Stimulated activated CD8-positive, alpha-beta memory T cell treated with anti-CD3 and anti-CD28 coated beads, Interleukin-12 subunit alpha, Interleukin-12 subunit beta, amount 100 ng/mL, for 1 hour (primary cell): Measurements from ENCODE around the gene A2ML1.
"Not testable (repeated sequence)": the region's sequence is repeated elsewhere in the genome, so short reads cannot be mapped to it uniquely, and the experiment has no call there.

Experiments
- DNase-seq: peaks from one replicate; pipeline ENCODE4 v3.0.0-alpha.2; 2020; ENCODE audit warnings: low read depth

The A2ML1 gene

GRCh38 chr12:8817856-8818255, 4.6 kb upstream of the A2ML1 start:
- DNase-seq, result no peak

- DNase-seq, result no peak
Observed at GRCh38 chr12:8818526-8818925, 3.9 kb upstream of the A2ML1 start.

GRCh38 chr12:8819666-8819980, 2.8 kb upstream of the A2ML1 start:
- DNase-seq, result no peak

GRCh38 chr12:8820676-8821407, 1.6 kb upstream of the A2ML1 start:
- not testable (repeated sequence) for DNase-seq

- DNase-seq, result no peak
Observed at GRCh38 chr12:8821591-8821990, 830 bp upstream of the A2ML1 start.

- no peak for DNase-seq
Observed at GRCh38 chr12:8823565-8824300, 1.3 kb downstream of the A2ML1 start.

GRCh38 chr12:8827551-8828256, 5.3 kb downstream of the A2ML1 start:
- no peak for DNase-seq

- no peak for DNase-seq
Observed at GRCh38 chr12:8828257-8829124, 6.1 kb downstream of the A2ML1 start.

GRCh38 chr12:8829125-8829518, 6.7 kb downstream of the A2ML1 start:
- no peak for DNase-seq

GRCh38 chr12:8829621-8830020, 7.2 kb downstream of the A2ML1 start:
- DNase-seq, result no peak

- no peak for DNase-seq
Observed at GRCh38 chr12:8831116-8831515, 8.7 kb downstream of the A2ML1 start.

GRCh38 chr12:8832500-8832899, 10.1 kb downstream of the A2ML1 start:
- no peak for DNase-seq

- no peak for DNase-seq
Observed at GRCh38 chr12:8834230-8834629, 11.8 kb downstream of the A2ML1 start.

- DNase-seq, result no peak
Observed at GRCh38 chr12:8837291-8837690, 14.9 kb downstream of the A2ML1 start.

GRCh38 chr12:8840321-8840720, 17.9 kb downstream of the A2ML1 start:
- DNase-seq, result no peak

- no peak for DNase-seq
Observed at GRCh38 chr12:8840938-8841633, 18.7 kb downstream of the A2ML1 start.

- DNase-seq, result no peak
Observed at GRCh38 chr12:8841778-8842177, 19.4 kb downstream of the A2ML1 start.

GRCh38 chr12:8844665-8845064, 22.2 kb downstream of the A2ML1 start:
- no peak for DNase-seq

GRCh38 chr12:8846305-8846704, 23.9 kb downstream of the A2ML1 start:
- no peak for DNase-seq

- DNase-seq, result no peak
Observed at GRCh38 chr12:8847435-8847834, 25.0 kb downstream of the A2ML1 start.

- DNase-seq, result no peak
Observed at GRCh38 chr12:8849876-8850275, 27.5 kb downstream of the A2ML1 start.

- no peak for DNase-seq
Observed at GRCh38 chr12:8852119-8852518, 29.7 kb downstream of the A2ML1 start.
